ENCODE measurements around the gene IFT80.

Gene IFT80

DNA sequence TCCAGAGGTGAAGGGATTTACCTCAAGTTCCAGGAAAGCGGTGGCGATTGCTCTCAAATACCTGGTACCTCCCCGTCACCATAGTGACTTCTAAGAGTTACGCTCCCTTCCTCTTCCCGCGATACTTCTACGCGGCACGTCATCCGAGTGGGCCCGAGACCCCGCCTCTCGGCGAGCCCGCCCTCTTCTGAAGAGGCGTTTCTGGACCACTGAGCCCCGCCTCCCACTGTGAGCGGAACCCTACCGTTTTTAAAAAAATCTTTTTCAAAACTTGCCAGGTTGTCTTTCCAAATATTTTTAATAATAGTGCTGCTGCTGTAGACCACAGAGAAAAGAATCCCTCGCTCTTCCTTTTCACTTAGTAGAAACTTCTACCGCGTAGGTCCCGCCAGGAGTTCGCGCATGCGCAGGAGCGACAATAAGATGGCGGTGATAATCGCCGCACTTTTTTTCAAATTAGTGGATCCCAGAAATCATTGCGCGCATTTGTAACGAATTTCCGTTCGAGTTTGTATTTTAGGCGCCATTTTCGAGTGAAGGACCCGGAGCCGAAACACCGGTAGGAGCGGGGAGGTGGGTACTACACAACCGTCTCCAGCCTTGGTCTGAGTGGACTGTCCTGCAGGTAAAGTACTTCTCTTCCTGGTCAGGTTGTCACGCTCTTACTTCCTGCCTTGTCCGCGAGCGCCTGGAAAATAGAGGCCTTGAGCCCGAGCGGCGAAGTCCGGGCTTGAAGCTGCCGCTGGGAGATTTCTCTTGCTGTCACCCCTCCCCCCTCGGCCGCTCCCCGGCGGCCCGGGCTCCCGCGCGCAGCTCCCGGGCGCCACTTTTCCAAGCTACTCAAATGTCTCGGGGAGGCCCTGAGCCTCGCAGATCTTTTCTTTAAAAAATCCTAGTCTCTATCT lies at the start of gene IFT80, which contains the start of gene SMC4:
TSS of gene IFT80 (minus strand) at position 101 of the 905 bp plus-strand sequence. CDS start 14,625 bp downstream, outside the sequence.
TSS of gene SMC4 (plus strand) at position 526 of the 905 bp plus-strand sequence. CDS start 1,177 bp downstream, outside the sequence.
- DNase-seq (ENCODE audit: low read depth in 1 of 2, low spot score in 1 of 2), result peak; percentile 85 to 96

DNA sequence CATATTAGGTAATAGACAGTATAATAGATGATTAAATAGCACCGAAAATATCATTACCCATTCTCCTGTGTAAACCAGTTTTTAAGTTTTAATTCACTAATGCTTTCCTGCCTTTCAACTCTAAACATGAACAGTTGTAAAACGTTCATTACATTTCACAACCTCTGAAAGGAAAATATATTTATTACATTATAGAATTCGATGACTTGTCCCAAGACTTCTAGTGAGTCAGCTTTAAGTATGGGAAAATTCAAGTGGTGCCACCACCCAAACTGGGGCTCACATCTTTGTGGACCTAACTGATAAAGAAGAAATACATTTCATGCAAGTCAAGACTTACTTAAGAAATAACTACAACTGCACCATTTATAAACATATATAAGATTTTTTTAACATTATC lies 48.5 kb upstream of the IFT80 start:
- DNase-seq (ENCODE audit: low read depth in 1 of 2, low spot score in 1 of 2), result no peak

DNA sequence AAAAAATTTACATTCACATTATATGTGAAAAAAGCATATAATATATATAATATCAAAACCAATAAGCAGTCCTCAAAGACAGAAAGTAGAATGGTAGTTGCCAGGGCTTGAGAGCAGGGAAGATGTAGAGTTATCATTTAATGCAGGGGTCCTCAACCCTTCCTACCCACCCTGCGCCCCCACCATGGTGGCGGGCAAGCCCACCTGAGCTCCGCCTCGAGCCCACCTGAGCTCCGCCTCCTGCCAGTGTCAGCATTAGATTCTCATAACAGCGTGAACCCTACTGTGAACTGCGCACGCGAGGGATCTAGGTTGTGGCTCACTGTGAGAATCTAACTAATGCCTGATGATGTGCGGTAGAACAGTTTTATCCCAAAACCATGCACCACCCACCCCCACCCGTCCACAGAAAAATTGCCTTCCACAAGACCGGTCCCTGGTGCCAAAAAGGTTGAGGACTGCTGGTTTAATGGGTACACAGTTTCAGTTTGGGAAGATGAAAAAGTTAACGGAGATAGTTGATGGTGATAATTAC lies 47.6 kb upstream of the IFT80 start:
- no peak for DNase-seq (ENCODE audit: low read depth in 1 of 2, low spot score in 1 of 2)

GRCh38 chr3:160445854-160446253 lies 46.8 kb upstream of the IFT80 start:
- DNase-seq (ENCODE audit: low read depth in 1 of 2, low spot score in 1 of 2), result no peak

- DNase-seq (ENCODE audit: low read depth in 1 of 2, low spot score in 1 of 2), result no peak
Measured at GRCh38 chr3:160444411-160444810, 45.4 kb upstream of the IFT80 start.

- no peak for DNase-seq (ENCODE audit: low read depth in 1 of 2, low spot score in 1 of 2)
Measured at GRCh38 chr3:160440687-160441086, 41.7 kb upstream of the IFT80 start.

DNA sequence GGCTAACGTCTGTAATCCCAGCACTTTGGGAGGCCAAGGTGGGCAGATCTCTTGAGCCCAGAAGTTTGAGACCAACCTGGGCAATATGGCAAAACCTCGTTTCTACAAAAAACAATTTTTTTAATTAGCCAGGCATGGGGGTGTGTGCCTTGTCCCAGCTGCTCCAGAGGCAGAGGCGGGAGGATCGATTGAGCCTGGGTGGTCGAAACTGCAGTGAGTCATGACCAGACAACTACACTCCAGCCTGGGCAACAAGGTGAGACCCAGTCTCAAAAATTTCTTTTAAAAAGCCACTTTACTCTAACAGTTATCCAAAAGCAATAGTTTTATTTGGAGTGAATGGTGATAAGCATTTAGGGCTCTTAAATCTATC lies 38.0 kb upstream of the IFT80 start:
- no peak for DNase-seq (ENCODE audit: low read depth in 1 of 2, low spot score in 1 of 2)

DNA sequence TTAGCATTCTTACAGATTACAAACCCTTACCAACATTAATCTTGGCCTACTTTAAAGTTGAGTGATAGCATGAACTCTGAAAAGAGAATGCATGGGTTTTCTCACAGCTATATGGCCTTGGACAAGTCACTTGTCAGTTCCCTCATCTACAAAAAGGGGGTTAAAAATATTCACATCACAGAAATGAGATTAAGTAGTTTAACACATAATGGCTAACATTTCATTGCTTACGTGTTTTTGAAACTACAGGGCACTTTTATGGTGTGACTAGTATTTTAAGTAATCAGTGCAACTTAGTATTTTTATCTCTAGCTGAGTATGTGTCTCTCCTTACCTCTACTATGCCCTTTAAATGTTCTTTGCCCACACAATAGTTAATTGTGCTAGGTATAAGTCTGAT lies 36.7 kb upstream of the IFT80 start:
- DNase-seq (ENCODE audit: low read depth in 1 of 2, low spot score in 1 of 2), result no peak

DNA sequence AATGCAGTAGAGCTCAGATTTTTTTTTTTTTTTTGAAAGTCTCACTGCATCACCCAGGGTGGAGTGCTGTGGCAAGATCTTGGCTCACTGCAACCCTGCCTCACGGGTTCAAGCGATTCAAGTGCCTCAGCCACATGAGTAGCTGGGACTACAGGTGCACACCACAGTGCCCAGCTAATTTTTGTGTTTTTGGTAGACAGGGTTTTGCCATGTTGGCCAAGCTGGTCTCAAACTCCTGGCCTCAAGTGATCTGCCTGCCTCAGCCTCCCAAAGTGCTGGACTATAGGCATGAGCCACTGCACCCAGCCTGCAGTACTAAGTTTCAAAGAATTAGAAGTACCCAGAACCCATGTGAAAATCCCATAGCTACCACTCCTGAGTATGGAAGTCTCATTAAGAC lies 36.1 kb upstream of the IFT80 start:
- DNase-seq (ENCODE audit: low read depth in 1 of 2, low spot score in 1 of 2), result no peak

DNA sequence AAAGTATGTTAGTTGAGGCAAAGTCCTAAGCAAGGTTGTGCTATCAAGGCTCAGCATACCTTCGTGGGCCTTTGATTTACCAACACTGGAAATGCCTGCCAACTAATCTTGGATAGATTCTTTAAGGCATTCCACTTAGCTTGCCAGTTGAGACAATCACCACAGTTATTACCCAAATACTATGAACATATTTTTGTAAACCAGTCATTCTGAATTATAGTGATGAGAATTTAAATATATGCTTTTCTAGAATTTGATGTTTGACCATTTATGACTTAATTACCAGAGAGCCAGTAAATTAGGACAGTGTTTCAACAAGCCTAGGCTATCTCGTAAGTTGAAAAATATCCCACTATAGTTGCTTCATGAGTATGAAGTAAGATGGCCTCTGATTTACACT lies 35.0 kb upstream of the IFT80 start:
- no peak for DNase-seq (ENCODE audit: low read depth in 1 of 2, low spot score in 1 of 2)

- DNase-seq (ENCODE audit: low read depth in 1 of 2, low spot score in 1 of 2), result no peak
Measured at GRCh38 chr3:160427832-160428424, 28.9 kb upstream of the IFT80 start.

- no peak for DNase-seq (ENCODE audit: low read depth in 1 of 2, low spot score in 1 of 2)
Measured at GRCh38 chr3:160417311-160417710, 18.3 kb upstream of the IFT80 start.

DNA sequence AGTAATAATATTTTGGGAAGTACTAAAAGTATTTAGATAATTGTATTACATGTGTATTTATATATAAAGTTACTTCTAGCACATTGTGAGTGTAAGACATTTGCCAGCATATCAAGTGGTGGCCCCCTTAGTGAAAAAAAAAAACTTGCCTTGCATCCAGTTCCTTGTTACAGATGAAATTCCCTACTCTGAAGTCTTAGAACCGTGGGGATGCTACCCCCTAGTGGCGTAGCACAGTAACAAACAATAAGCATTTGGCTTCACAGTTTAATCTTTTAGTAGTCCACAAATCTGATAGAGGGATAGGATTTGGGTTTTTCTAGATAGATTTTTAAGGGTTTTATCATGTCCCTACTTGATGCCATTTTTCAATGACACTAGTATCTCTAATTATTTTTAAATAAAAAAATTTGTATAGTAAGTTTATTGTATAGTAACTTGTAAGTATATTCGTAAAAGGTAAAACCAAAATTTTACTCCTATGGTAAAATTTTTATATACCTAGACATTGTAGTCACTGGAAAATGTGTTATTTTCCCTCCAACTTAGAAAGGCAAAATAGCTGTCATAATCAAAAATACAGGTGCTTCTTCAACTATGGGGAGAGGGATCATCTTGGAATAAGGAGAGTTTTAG lies 14.7 kb upstream of the IFT80 start:
- DNase-seq (ENCODE audit: low read depth in 1 of 2, low spot score in 1 of 2), result peak; percentile 13 to 53

- DNase-seq (ENCODE audit: low read depth in 1 of 2, low spot score in 1 of 2), result no peak
Measured at GRCh38 chr3:160412477-160412876, 13.5 kb upstream of the IFT80 start.

DNA sequence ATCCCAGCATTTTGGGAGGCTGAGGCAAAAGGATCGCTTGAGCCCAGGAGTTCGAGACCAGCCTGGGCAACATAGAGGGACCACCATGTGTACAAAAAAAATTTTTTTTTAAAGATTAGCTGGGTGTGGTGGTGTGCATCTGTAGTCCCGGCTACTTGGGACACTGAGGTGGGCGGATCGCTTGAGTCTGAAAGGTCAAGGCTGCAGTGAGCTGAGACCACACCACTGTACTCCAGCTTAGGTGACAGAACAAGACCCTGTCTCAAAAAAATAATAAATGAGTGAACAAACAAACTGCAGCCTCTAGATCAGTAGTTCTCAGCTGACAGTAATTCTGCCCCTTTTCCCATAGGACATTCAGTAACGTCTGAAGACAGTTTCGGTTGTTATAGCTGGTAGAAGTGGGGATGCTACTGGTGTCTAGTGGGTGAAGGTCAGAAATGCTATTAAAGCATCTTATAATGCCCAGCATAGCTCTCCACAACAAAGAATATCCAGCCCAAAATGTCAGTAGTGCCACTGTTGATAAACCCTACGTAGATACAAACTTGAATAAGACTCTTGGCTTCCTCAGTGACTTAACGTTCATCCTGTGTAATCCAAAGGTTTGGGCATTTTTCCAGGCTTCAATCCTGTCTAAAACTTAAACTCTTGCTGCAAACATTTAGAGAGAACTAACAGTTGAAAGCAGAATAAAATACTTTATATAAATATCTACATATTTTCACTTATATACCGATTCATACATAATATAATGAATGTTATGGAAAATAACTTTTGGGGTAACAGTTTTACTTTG lies 11.0 kb upstream of the IFT80 start:
- DNase-seq (ENCODE audit: low read depth in 1 of 2, low spot score in 1 of 2), result no peak

GRCh38 chr3:160403796-160404470 lies 4.9 kb upstream of the IFT80 start:
- no peak for DNase-seq (ENCODE audit: low read depth in 1 of 2, low spot score in 1 of 2)

DNA sequence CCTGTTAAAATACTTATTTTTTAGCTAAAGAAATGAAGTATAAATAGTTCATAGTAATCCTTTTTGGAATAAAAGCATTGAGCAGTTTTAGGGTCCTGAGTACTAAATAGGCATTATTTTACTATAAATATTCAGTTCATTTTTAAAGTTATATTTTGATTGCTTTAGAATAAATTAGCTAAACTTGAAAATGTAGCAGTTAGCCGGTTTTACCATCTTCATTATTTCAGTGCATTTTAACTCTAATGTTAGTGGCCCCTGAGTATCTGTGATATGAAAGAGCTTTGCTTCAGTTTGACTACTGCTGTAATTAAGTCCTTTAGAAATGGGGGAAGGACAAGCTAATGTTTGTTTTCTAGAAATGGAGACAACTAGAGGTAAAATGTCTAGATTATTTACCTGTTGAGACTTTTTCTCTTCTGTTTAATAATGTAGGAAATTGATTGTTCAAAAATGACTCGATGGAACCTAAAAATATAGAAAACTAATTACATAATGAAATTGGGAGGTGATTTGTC lies 4.1 kb upstream of the IFT80 start:
- DNase-seq (ENCODE audit: low read depth in 1 of 2, low spot score in 1 of 2), result no peak

- no peak for DNase-seq (ENCODE audit: low read depth in 1 of 2, low spot score in 1 of 2)
Measured at GRCh38 chr3:160402221-160403027, 3.4 kb upstream of the IFT80 start.
